ENCODE data around the gene RBFOX2. TPM values are rescaled to one million over a fixed set of nuclear protein-coding genes. Genes with fewer than 3 reads are reported as not detected.

RBFOX2 gene
- polyA plus RNA-seq, 1 experiment: 222 TPM

- no peaks in the 10 kb centered on the region for H3K27me3 ChIP-seq (ENCODE audit: control insufficient read depth, insufficient read depth, low read length)
- CTCF ChIA-PET: interaction anchor here (0.6 to 1.3 kb wide), 2 partner anchors 15 to 280 kb away, joined by 3 to 5 read pairs; no protein-coding TSS in a partner anchor
- no peak overlapping the region for H3K4me3 ChIP-seq (ENCODE audit: low read depth, low read length)
- DNase-seq (ENCODE audit: low read depth): no peak
- H3K36me3 ChIP-seq (ENCODE audit: control insufficient read depth, insufficient read depth, low read length): no peaks in the 10 kb centered on the region
- POLR2A ChIA-PET: no interaction called here
- no peak for TF ChIP-seq CTCF (IDR thresholded peaks at IDR 0.05; ENCODE audit: insufficient read depth, low read depth, low read length)
These were observed 243.3 kb downstream of the RBFOX2 start for GRCh38 chr22:35785181-35785923.

- no peak for DNase-seq (ENCODE audit: low read depth)
- H3K27me3 ChIP-seq (ENCODE audit: control insufficient read depth, insufficient read depth, low read length): no peaks in the 10 kb centered on the region
- TF ChIP-seq CTCF (IDR thresholded peaks at IDR 0.05; ENCODE audit: insufficient read depth, low read depth, low read length): no peak
- CTCF ChIA-PET: interaction anchor here (0.6 to 1.3 kb wide), 3 partner anchors 15 to 281 kb away, joined by 3 to 5 read pairs (median 3); no protein-coding TSS in a partner anchor
- H3K36me3 ChIP-seq (ENCODE audit: control insufficient read depth, insufficient read depth, low read length): no peaks in the 10 kb centered on the region
- POLR2A ChIA-PET: no interaction called here
- H3K4me3 ChIP-seq (ENCODE audit: low read depth, low read length): no peak overlapping the region
These were observed 244.0 kb downstream of the RBFOX2 start for GRCh38 chr22:35784633-35785032.

GRCh38 chr22:35783943-35784614 lies 244.5 kb downstream of the RBFOX2 start:
- TF ChIP-seq CTCF (IDR thresholded peaks at IDR 0.05; ENCODE audit: insufficient read depth, low read depth, low read length): no peak
- no peaks in the 10 kb centered on the region for H3K27me3 ChIP-seq (ENCODE audit: control insufficient read depth, insufficient read depth, low read length)
- ChIA-PET POLR2A (no interaction called here), CTCF (interaction anchor here (0.6 kb wide), 1 partner anchor 18 kb away, joined by 3 read pairs; no protein-coding TSS in a partner anchor)
- H3K4me3 ChIP-seq (ENCODE audit: low read depth, low read length): no peak overlapping the region
- H3K36me3 ChIP-seq (ENCODE audit: control insufficient read depth, insufficient read depth, low read length): no peaks in the 10 kb centered on the region
- peak; percentile 53 for DNase-seq (ENCODE audit: low read depth)

GRCh38 chr22:35782504-35782903 lies 246.1 kb downstream of the RBFOX2 start:
- ChIA-PET CTCF (interaction anchor here (1.0 to 1.3 kb wide), 2 partner anchors 9 to 155 kb away, joined by 3 read pairs; no protein-coding TSS in a partner anchor), POLR2A (no interaction called here)
- H3K36me3 ChIP-seq (ENCODE audit: control insufficient read depth, insufficient read depth, low read length): no peaks in the 10 kb centered on the region
- TF ChIP-seq CTCF (IDR thresholded peaks at IDR 0.05; ENCODE audit: insufficient read depth, low read depth, low read length): no peak
- H3K27me3 ChIP-seq (ENCODE audit: control insufficient read depth, insufficient read depth, low read length): no peaks in the 10 kb centered on the region
- H3K4me3 ChIP-seq (ENCODE audit: low read depth, low read length): no peak overlapping the region
- DNase-seq (ENCODE audit: low read depth): no peak

GRCh38 chr22:35781898-35782297 lies 246.7 kb downstream of the RBFOX2 start:
- Histone ChIP-seq H3K36me3 (ENCODE audit: control insufficient read depth, insufficient read depth, low read length) (no peaks in the 10 kb centered on the region), H3K27me3 (ENCODE audit: control insufficient read depth, insufficient read depth, low read length) (no peaks in the 10 kb centered on the region), H3K4me3 (ENCODE audit: low read depth, low read length) (no peak overlapping the region)
- ChIA-PET CTCF (interaction anchor here (1.0 to 1.3 kb wide), 2 partner anchors 9 to 155 kb away, joined by 3 read pairs; no protein-coding TSS in a partner anchor), POLR2A (no interaction called here)
- DNase-seq (ENCODE audit: low read depth): no peak
- TF ChIP-seq CTCF (IDR thresholded peaks at IDR 0.05; ENCODE audit: insufficient read depth, low read depth, low read length): no peak
